ENCODE results near the gene PRM1. TPM values are rescaled to one million over a fixed set of nuclear protein-coding genes. Genes with fewer than 3 reads are reported as not detected.
"Not testable (repeated sequence)": the region's sequence is repeated elsewhere in the genome, so short reads cannot be mapped to it uniquely, and the experiment has no call there.

PRM1 gene
- total RNA-seq, 1 donor from 2014 or later: not detected

- intact Hi-C loops (cut with DNase I): no loop called here
- DNase-seq (no peak), ATAC-seq (ENCODE audit: poor library complexity) (no peak)
These were observed 19.4 kb upstream of the PRM1 start for GRCh38 chr16:11300560-11300892.

- ATAC-seq (ENCODE audit: poor library complexity) (no peak), DNase-seq (no peak)
These were observed 18.9 kb upstream of the PRM1 start for GRCh38 chr16:11299865-11300559.

GRCh38 chr16:11298950-11299547 is 17.9 kb upstream of the PRM1 start:
- intact Hi-C loops (cut with DNase I); ATAC-seq (ENCODE audit: poor library complexity); DNase-seq: not testable (repeated sequence)

More at GRCh38 chr16:11299865-11300559, 18.9 kb upstream of the PRM1 start:
- intact Hi-C loops (cut with DNase I): no loop called here

GRCh38 chr16:11298143-11298900 is 17.2 kb upstream of the PRM1 start:
- intact Hi-C loops (cut with DNase I): no loop called here
- ATAC-seq (ENCODE audit: poor library complexity) (no peak), DNase-seq (no peak)

GRCh38 chr16:11297492-11298142 is 16.5 kb upstream of the PRM1 start:
- DNase-seq (peak; percentile 87), ATAC-seq (ENCODE audit: poor library complexity) (peak; percentile 97)
- intact Hi-C loops (cut with DNase I): no loop called here

GRCh38 chr16:11296706-11297491 is 15.8 kb upstream of the PRM1 start:
- ATAC-seq (ENCODE audit: poor library complexity): peak; percentile 80
- intact Hi-C loops (cut with DNase I): no loop called here
- no peak for DNase-seq

GRCh38 chr16:11296351-11296705 is 15.2 kb upstream of the PRM1 start:
- DNase-seq (no peak), ATAC-seq (ENCODE audit: poor library complexity) (no peak)
- intact Hi-C loops (cut with DNase I): no loop called here

- intact Hi-C loops (cut with DNase I): no loop called here
- DNase-seq (no peak), ATAC-seq (ENCODE audit: poor library complexity) (no peak)
These were observed 14.5 kb upstream of the PRM1 start for GRCh38 chr16:11295672-11296071.

GRCh38 chr16:11292076-11292748 is 11.1 kb upstream of the PRM1 start:
- intact Hi-C loops (cut with DNase I): no loop called here
- ATAC-seq (ENCODE audit: poor library complexity) (no peak), DNase-seq (no peak)

- no peak for ATAC-seq (ENCODE audit: poor library complexity)
- no peak for DNase-seq
- intact Hi-C loops (cut with DNase I): no loop called here
These were observed 10.1 kb upstream of the PRM1 start for GRCh38 chr16:11291091-11291703.

- ATAC-seq (ENCODE audit: poor library complexity) (no peak), DNase-seq (no peak)
- intact Hi-C loops (cut with DNase I): no loop called here
These were observed 9.2 kb upstream of the PRM1 start for GRCh38 chr16:11290102-11290893.

GRCh38 chr16:11289696-11290095 is 8.6 kb upstream of the PRM1 start:
- ATAC-seq (ENCODE audit: poor library complexity); DNase-seq; intact Hi-C loops (cut with DNase I): not testable (repeated sequence)

GRCh38 chr16:11289202-11289601 is 8.1 kb upstream of the PRM1 start:
- DNase-seq: no peak
- no peak for ATAC-seq (ENCODE audit: poor library complexity)
- intact Hi-C loops (cut with DNase I): no loop called here

GRCh38 chr16:11285842-11286241 is 4.7 kb upstream of the PRM1 start:
- DNase-seq (no peak), ATAC-seq (ENCODE audit: poor library complexity) (no peak)
- intact Hi-C loops (cut with DNase I): no loop called here

- DNase-seq: no peak
- intact Hi-C loops (cut with DNase I): no loop called here
- no peak for ATAC-seq (ENCODE audit: poor library complexity)
These were observed 2.7 kb upstream of the PRM1 start for GRCh38 chr16:11283820-11284248.

- ATAC-seq (ENCODE audit: poor library complexity) (no peak), DNase-seq (no peak)
- intact Hi-C loops (cut with DNase I): no loop called here
These were observed 2.2 kb downstream of the PRM1 start for GRCh38 chr16:11278681-11279628.
